Measurements from ENCODE around the gene EIF4G3.
"Not testable (repeated sequence)": the region's sequence is repeated elsewhere in the genome, so short reads cannot be mapped to it uniquely, and the experiment has no call there.

EIF4G3 gene

GRCh38 chr1:21176586-21177555 is at the start of gene EIF4G3:
TSS of gene EIF4G3 (minus strand) at chr1:21176897. CDS start at chr1:21002742, 174,155 bp downstream.
- peak; percentile 87 for DNase-seq

DNA sequence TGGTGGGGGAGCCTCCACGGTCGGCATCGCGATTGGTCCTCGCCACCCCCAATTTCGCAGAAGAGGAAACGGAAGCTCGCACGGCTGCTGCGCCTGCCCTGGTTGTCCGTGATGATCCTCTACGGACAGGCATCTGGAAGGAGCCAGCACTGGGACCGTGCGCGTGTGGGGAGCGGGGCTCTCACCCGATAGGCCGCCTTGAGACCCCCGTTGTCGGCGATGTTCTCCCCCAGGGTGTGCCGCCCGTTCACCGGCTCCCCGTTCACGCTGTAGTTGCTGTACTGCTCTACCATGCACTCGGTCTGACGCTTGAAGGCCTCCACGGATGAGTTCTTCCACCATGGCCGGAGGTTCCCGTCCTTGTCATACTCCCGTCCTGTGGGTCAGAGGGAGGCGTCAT is 48.4 kb upstream of the EIF4G3 start:
- DNase-seq, result no peak

DNA sequence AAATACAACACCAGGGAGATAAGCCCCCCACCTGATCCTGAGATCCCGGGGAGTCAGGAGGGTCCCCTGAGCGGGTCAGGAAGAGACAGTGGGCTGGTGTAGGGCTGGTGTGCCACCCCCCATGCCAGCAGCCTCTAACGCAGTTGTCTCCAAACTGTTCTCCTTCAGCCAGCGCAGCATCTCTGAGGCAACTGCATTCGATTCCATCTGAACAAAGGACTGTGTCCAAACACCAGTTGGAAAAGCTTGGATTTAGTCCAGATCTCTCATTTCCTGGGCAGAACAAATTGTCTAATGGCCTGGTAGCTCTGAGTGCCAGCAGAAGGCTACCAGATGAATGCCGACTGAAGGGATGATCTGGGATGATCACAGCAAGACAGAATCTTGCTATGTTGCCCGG is 44.1 kb upstream of the EIF4G3 start:
- DNase-seq, result peak; percentile 14

- DNase-seq, result no peak
Observed at GRCh38 chr1:21219674-21220073, 43.0 kb upstream of the EIF4G3 start.

DNA sequence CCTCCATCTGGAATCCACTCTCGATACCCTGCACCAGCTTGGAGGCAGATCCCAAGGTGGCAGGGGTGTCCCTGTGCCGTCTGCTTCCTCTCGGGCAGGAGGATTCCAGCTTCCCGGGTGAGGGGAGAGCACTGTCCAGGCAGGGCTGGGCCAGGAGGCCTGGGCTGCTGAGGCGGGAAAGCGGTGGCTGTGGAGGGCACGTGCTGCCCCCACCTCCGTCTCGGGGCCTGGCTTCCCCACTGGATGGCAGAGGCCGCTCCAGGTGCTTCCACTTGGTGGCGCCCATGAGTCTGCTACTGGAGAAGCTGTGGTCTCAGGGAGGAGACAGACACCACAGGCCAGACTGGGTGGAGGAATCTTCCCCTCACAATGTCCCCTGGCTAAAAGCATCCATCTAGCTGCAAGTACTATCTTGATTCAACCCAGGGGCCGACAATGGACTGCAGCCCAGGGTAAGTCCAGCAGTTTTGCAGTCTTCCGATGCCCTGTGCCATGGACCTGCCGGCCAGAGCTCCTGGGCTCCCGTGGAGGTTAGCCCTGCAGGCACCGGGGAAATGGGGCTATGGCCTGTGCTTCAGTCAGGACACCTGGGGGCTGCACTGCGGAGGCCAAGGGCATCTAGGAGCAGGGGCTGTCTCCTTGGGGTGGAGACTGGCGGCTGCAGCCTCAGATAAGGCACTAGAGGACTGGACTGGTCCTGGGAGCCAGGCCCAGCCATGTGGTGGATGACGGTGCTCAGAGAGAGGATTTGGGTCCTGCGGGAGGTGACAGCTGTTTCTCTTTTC is 41.3 kb upstream of the EIF4G3 start:
- no peak for DNase-seq

- no peak for DNase-seq
Observed at GRCh38 chr1:21216835-21217811, 40.4 kb upstream of the EIF4G3 start.

DNA sequence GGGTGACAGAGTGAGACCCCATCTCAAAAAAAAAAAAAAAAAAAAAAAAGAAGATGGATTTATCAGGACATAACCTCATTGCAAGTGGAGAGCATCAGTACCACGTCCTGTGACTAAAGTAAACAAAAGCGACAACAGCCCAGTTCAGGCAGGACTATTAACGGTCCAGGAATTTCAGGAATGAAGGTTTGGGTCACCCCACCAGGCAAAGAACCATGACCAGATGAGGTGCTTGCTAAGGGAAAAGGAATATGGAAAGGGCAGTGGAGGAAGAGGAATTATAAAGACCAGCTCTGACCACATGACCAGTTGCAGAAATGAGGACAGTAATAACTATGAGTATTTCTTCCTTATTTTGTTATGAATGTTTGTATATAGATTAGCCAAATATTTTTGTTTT is 35.4 kb upstream of the EIF4G3 start:
- DNase-seq, result no peak

- DNase-seq, result not testable (repeated sequence)
Observed at GRCh38 chr1:21208137-21208700, 31.5 kb upstream of the EIF4G3 start.

- no peak for DNase-seq
Observed at GRCh38 chr1:21206117-21206516, 29.4 kb upstream of the EIF4G3 start.

- DNase-seq, result no peak
Observed at GRCh38 chr1:21205416-21205815, 28.7 kb upstream of the EIF4G3 start.

GRCh38 chr1:21201650-21202049 is 25.0 kb upstream of the EIF4G3 start:
- DNase-seq, result no peak

GRCh38 chr1:21201238-21201637 is 24.5 kb upstream of the EIF4G3 start:
- DNase-seq, result not testable (repeated sequence)

DNA sequence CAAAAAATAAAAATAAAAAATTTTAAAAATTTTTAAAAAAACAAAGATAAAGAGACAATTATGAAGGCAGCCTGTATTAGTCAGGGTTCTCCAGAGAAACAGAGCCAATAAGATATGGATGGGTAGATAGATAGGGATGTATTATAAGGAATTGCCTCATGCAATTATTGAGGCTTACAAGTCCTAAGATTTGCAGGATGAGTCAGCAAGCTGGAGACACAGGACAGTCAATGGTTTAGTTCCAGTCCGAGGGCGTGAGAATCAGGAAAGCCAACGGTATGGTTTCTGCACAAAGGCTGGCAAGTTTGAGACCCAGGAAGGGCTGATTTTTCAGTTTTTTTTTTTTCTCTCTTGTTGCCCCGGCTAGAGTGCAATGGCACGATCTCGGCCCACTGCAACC is 24.1 kb upstream of the EIF4G3 start:
- DNase-seq, result no peak

GRCh38 chr1:21198929-21199328 is 22.2 kb upstream of the EIF4G3 start:
- DNase-seq, result no peak

GRCh38 chr1:21192871-21193270 is 16.2 kb upstream of the EIF4G3 start:
- no peak for DNase-seq

DNA sequence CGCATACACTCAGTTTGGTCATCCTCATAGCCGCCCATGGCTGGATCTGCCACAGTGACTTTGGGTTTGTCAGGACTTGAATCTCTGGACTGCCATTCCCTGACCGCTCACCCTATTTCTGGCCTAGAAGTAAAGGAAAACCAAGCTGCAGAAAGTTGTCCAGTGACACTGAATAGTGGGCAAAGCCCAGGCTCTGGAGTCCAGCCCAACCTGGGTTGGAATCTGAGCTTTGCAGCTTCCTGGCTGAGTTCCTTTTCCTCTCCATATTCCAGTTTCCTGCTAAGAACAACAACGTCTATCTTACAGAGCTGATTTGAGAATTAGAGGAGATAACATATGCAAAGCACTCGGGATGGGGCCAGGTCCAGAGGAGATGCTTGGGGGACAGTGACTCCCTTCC is 15.6 kb upstream of the EIF4G3 start:
- DNase-seq, result no peak

GRCh38 chr1:21190771-21191170 is 14.1 kb upstream of the EIF4G3 start:
- DNase-seq, result not testable (repeated sequence)

GRCh38 chr1:21189906-21190500 is 13.3 kb upstream of the EIF4G3 start:
- DNase-seq, result peak; percentile 33

DNA sequence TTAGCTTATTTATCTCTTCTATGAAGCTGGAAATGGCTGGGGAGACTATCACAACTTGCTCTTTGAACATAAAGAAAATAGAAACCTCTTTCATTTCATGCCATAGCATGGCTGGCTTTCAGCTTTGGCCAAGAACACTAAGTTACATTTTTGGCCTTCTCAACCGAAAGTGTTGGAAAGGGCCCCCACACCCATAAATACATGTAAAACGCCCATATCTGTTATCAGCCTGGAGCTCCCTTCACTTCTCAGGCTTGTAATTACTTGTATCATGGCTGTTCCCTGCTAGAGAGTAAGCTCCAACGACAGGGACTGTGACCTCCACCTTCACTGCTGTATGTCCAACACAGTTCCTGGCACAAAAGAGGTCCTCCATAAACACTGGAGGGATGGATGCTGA is 12.7 kb upstream of the EIF4G3 start:
- no peak for DNase-seq

DNA sequence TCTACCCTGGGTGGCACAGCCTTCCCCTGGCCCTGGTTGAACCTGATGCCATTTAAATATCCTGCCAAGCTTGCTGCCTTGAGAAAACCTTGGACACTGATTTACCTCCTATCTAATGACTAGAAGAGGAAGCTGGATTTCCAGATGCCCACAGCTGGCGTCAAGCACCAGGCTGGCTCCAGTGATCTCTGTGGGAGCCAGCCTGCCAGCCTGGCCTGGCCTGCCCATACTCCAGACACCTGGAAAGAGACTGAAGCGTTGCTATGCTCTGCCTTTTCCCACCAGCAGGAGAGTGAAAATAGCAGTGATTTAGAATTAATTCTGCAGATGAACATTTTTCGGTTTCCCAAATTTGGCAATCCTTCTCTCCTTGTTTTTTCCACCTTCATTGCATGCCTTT is 11.5 kb upstream of the EIF4G3 start:
- peak; percentile 72 for DNase-seq

- DNase-seq, result no peak
Observed at GRCh38 chr1:21185221-21185731, 8.6 kb upstream of the EIF4G3 start.

GRCh38 chr1:21184276-21184675 is 7.6 kb upstream of the EIF4G3 start:
- no peak for DNase-seq

All from NCI-H2029 treated with DMSO at 0.1 percent for 48 hours (cell line).